Measurements from ENCODE around the gene RNF123.

The RNF123 gene

GRCh38 chr3:49721596-49721895 lies 32.2 kb downstream of the RNF123 start:
- no peak overlapping the region for H3K4me3 ChIP-seq (ENCODE audit: low read length)
- no peak for DNase-seq (ENCODE audit: low read depth)
- TF ChIP-seq CTCF (conservative IDR thresholded peaks at IDR 0.05; ENCODE audit: low read length), result no peak

- DNase-seq (ENCODE audit: low read depth), result no peak
- no peak for TF ChIP-seq CTCF (conservative IDR thresholded peaks at IDR 0.05; ENCODE audit: low read length)
- peak overlapping the region; percentile 100 for H3K4me3 ChIP-seq (ENCODE audit: low read length)
Observed at GRCh38 chr3:49721896-49722781, 32.8 kb downstream of the RNF123 start.

- no peak for TF ChIP-seq CTCF (conservative IDR thresholded peaks at IDR 0.05; ENCODE audit: low read length)
- no peak for DNase-seq (ENCODE audit: low read depth)
- H3K4me3 ChIP-seq (ENCODE audit: low read length), result peak overlapping the region; percentile 100
Observed at GRCh38 chr3:49722896-49723295, 33.5 kb downstream of the RNF123 start.

- DNase-seq (ENCODE audit: low read depth), result peak; percentile 30
- TF ChIP-seq CTCF (conservative IDR thresholded peaks at IDR 0.05; ENCODE audit: low read length), result no peak
- H3K4me3 ChIP-seq (ENCODE audit: low read length), result peak overlapping the region; percentile 100
Observed at GRCh38 chr3:49723296-49723627, 33.9 kb downstream of the RNF123 start.

GRCh38 chr3:49723628-49724551 lies 34.5 kb downstream of the RNF123 start, which contains the start of gene GMPPB:
TSS of gene GMPPB (minus strand) at chr3:49723951. CDS start at chr3:49723726, 225 bp downstream.
- TF ChIP-seq CTCF (conservative IDR thresholded peaks at IDR 0.05; ENCODE audit: low read length), result no peak
- peak; percentile 97 for DNase-seq (ENCODE audit: low read depth)
- peak within 1 kb of the TSS; percentile 100 for H3K4me3 ChIP-seq (ENCODE audit: low read length)

- no peak for TF ChIP-seq CTCF (conservative IDR thresholded peaks at IDR 0.05; ENCODE audit: low read length)
- peak overlapping the region; percentile 64 for H3K4me3 ChIP-seq (ENCODE audit: low read length)
- DNase-seq (ENCODE audit: low read depth), result no peak
Observed at GRCh38 chr3:49724586-49724985, 35.2 kb downstream of the RNF123 start.
